HCT116 (cell line): ENCODE measurements around the gene RGPD5.
"Not testable (repeated sequence)": the region's sequence is repeated elsewhere in the genome, so short reads cannot be mapped to it uniquely, and the experiment has no call there.

Experiments
- CTCF ChIP-seq, 3 experiments: fragments of 200-600 bp in 1 of 3; sonication (generic) in 1 of 3; IDR thresholded peaks in 2 of 3; conservative IDR thresholded peaks in 1 of 3; 2 replicates each; pipeline ENCODE4 v1.5.1; 2012 to 2017; ENCODE audit warnings: low read depth in 2 of 3, low read length in 2 of 3, antibody characterized with exemption in 1 of 3, borderline replicate concordance in 1 of 3, control low read depth in 1 of 3, mild to moderate bottlenecking in 1 of 3, mixed read lengths in 1 of 3, mixed run types in 1 of 3, moderate library complexity in 1 of 3; ENCODE audit not compliant: insufficient read depth in 1 of 3
- EZH2phosphoT487 ChIP-seq: fragments of 200-600 bp; IDR thresholded peaks from 2 replicates; pipeline ENCODE4 v1.6.1; 2018; ENCODE audit warnings: antibody characterized with exemption, borderline replicate concordance
- FOSL1 ChIP-seq: IDR thresholded peaks from 2 replicates; pipeline ENCODE4 v1.6.1; 2012; ENCODE audit warnings: low read depth
- JUND ChIP-seq: IDR thresholded peaks from 2 replicates; pipeline ENCODE4 v1.6.1; 2012
- POLR2A ChIP-seq: IDR thresholded peaks from 2 replicates; pipeline ENCODE4 v1.7.0; 2011; ENCODE audit warnings: borderline replicate concordance; ENCODE audit not compliant: insufficient read depth, insufficient read length; ENCODE audit errors: extremely low read depth
- POLR2AphosphoS5 ChIP-seq: IDR thresholded peaks from 2 replicates; pipeline ENCODE4 v1.6.1; 2011; ENCODE audit warnings: mild to moderate bottlenecking, low read depth, low read length, moderate library complexity
- SP1 ChIP-seq: IDR thresholded peaks from 2 replicates; pipeline ENCODE4 v1.6.1; 2012; ENCODE audit warnings: low read depth
- YY1 ChIP-seq: IDR thresholded peaks from 2 replicates; pipeline ENCODE4 v1.6.1; 2011; ENCODE audit warnings: low read length, low read depth, moderate library complexity, mild to moderate bottlenecking; ENCODE audit not compliant: insufficient replicate concordance; ENCODE audit errors: extremely low read depth
- TF ChIP-seq, protein P1 (sequence below): IDR thresholded peaks from 2 replicates; pipeline ENCODE4 v1.6.1; 2011; ENCODE audit warnings: mild to moderate bottlenecking, low read length, moderate library complexity; ENCODE audit not compliant: insufficient replicate concordance; ENCODE audit errors: extremely low read depth
- TF ChIP-seq, protein P2 (sequence below): IDR thresholded peaks from 2 replicates; pipeline ENCODE4 v1.6.1; 2012
- TF ChIP-seq, protein P3 (sequence below): IDR thresholded peaks from 2 replicates; pipeline ENCODE4 v1.6.1; 2012

DNA sequence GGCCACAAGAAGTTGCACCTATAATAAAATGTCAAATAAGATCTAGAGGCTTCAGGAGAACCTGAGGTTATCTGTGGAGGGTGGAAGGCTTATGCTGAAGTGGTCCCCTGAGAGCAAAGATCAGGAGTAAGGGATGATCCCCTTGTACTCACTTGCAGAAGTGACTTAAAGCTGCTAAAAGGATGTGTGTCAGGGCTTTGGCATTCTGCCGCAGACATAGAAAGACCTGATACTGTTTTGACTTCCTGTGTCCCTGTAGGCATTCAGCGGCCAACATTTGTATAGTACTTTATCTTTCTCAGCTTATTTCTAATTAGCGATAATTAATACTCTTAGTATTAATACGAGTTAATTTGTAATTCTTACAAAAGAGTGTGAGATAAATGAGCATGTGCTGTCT lies 94.3 kb downstream of the RGPD5 start:
- TF ChIP-seq, protein P1, sequence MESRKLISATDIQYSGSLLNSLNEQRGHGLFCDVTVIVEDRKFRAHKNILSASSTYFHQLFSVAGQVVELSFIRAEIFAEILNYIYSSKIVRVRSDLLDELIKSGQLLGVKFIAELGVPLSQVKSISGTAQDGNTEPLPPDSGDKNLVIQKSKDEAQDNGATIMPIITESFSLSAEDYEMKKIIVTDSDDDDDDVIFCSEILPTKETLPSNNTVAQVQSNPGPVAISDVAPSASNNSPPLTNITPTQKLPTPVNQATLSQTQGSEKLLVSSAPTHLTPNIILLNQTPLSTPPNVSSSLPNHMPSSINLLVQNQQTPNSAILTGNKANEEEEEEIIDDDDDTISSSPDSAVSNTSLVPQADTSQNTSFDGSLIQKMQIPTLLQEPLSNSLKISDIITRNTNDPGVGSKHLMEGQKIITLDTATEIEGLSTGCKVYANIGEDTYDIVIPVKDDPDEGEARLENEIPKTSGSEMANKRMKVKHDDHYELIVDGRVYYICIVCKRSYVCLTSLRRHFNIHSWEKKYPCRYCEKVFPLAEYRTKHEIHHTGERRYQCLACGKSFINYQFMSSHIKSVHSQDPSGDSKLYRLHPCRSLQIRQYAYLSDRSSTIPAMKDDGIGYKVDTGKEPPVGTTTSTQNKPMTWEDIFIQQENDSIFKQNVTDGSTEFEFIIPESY = not testable (repeated sequence)
- not testable (repeated sequence) for TF ChIP-seq POLR2A; YY1; CTCF (IDR thresholded peaks at IDR 0.05 in 2 of 3, conservative IDR thresholded peaks at IDR 0.05 in 1 of 3; ENCODE audit: borderline replicate concordance in 1 of 3, insufficient read depth in 1 of 3, low read depth in 2 of 3, low read length in 2 of 3); FOSL1; SP1; POLR2AphosphoS5; EZH2phosphoT487; JUND
- TF ChIP-seq, protein P2, sequence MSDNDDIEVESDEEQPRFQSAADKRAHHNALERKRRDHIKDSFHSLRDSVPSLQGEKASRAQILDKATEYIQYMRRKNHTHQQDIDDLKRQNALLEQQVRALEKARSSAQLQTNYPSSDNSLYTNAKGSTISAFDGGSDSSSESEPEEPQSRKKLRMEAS = not testable (repeated sequence)
- TF ChIP-seq, protein P3, sequence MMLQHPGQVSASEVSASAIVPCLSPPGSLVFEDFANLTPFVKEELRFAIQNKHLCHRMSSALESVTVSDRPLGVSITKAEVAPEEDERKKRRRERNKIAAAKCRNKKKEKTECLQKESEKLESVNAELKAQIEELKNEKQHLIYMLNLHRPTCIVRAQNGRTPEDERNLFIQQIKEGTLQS = not testable (repeated sequence)
